HepG2 (cell line): ENCODE results near the gene SERINC4.

Experiments used
- AGO1 ChIP-seq: fragments of 200-400 bp; formaldehyde crosslinking; IDR thresholded peaks from 2 replicates; pipeline ENCODE4 v1.6.1; 2017; ENCODE audit warnings: mild to moderate bottlenecking, low read depth, low read length, moderate library complexity; ENCODE audit not compliant: poor library complexity, severe bottlenecking
- GFI1 ChIP-seq: sonication (generic); formaldehyde crosslinking; IDR thresholded peaks from 2 replicates; pipeline ENCODE4 v1.5.0; 2020; ENCODE audit warnings: missing genetic modification reagents, mild to moderate bottlenecking, borderline replicate concordance
- GMEB2 ChIP-seq: IDR thresholded peaks from 2 replicates; pipeline ENCODE4 v1.6.1; 2016; ENCODE audit warnings: missing biosample characterization, missing genetic modification reagents, low read depth
- IRF2 ChIP-seq: IDR thresholded peaks from 2 replicates; pipeline ENCODE4 v1.6.1; 2018; ENCODE audit warnings: missing genetic modification reagents, missing compliant biosample characterization
- JUN ChIP-seq: sonication (generic); formaldehyde crosslinking; IDR thresholded peaks from 2 replicates; pipeline ENCODE4 v1.4.0; 2020; ENCODE audit warnings: mild to moderate bottlenecking, missing genetic modification reagents
- MNT ChIP-seq: fragments of 450-650 bp; IDR thresholded peaks from 2 replicates; pipeline ENCODE4 v1.6.1; 2016
- POLR2AphosphoS2 ChIP-seq: IDR thresholded peaks from 2 replicates; pipeline ENCODE4 v1.6.1; 2011; ENCODE audit warnings: low read depth, low read length, improper control_type of control experiment
- SIN3A ChIP-seq: IDR thresholded peaks from 2 replicates; pipeline ENCODE4 v1.6.1; 2011; ENCODE audit warnings: low read depth, mild to moderate bottlenecking, control low read depth, low read length, borderline replicate concordance
- TEAD2 ChIP-seq: sonication (generic); formaldehyde crosslinking; IDR thresholded peaks from 2 replicates; pipeline ENCODE4 v1.9.0; 2021; ENCODE audit warnings: missing genetic modification reagents
- YY1 ChIP-seq: IDR thresholded peaks from 2 replicates; pipeline ENCODE4 v1.6.1; 2011; ENCODE audit warnings: low read length, low read depth, moderate library complexity, mild to moderate bottlenecking; ENCODE audit not compliant: insufficient read depth, insufficient replicate concordance
- ZNF496 ChIP-seq: sonication (generic); formaldehyde crosslinking; IDR thresholded peaks from 2 replicates; pipeline ENCODE4 v1.8.1; 2023; ENCODE audit warnings: mild to moderate bottlenecking, moderate library complexity, missing genetic modification reagents; ENCODE audit not compliant: insufficient replicate concordance
- ZNF747 ChIP-seq: sonication (generic); formaldehyde crosslinking; IDR thresholded peaks from 2 replicates; pipeline ENCODE4 v1.8.1; 2023; ENCODE audit warnings: missing genetic modification reagents, mild to moderate bottlenecking, borderline replicate concordance
- TF ChIP-seq, protein P1 (sequence below): sonication (generic); formaldehyde crosslinking; conservative IDR thresholded peaks from 2 replicates; pipeline ENCODE4 v1.4.0; 2020; ENCODE audit warnings: missing genetic modification reagents
- TF ChIP-seq, protein P2 (sequence below): sonication (generic); formaldehyde crosslinking; IDR thresholded peaks from 2 replicates; pipeline ENCODE4 v1.8.1; 2023; ENCODE audit warnings: missing genetic modification reagents, inconsistent platforms, borderline replicate concordance

GRCh38 chr15:43794269-43795037, 5.6 kb downstream of the SERINC4 start:
- TF ChIP-seq GMEB2 (no peak), YY1 (no peak), POLR2AphosphoS2 (no peak), GFI1 (no peak), JUN (CRISPR knock-in tag) (no peak), ZNF496 (no peak), AGO1 (no peak), TEAD2 (CRISPR knock-in tag) (no peak), ZNF747 (CRISPR knock-in tag) (no peak), MNT (no peak), IRF2 (no peak), SIN3A (no peak)
- TF ChIP-seq, protein P1, sequence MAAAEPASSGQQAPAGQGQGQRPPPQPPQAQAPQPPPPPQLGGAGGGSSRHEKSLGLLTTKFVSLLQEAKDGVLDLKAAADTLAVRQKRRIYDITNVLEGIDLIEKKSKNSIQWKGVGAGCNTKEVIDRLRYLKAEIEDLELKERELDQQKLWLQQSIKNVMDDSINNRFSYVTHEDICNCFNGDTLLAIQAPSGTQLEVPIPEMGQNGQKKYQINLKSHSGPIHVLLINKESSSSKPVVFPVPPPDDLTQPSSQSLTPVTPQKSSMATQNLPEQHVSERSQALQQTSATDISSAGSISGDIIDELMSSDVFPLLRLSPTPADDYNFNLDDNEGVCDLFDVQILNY: no peak
- TF ChIP-seq, protein P2, sequence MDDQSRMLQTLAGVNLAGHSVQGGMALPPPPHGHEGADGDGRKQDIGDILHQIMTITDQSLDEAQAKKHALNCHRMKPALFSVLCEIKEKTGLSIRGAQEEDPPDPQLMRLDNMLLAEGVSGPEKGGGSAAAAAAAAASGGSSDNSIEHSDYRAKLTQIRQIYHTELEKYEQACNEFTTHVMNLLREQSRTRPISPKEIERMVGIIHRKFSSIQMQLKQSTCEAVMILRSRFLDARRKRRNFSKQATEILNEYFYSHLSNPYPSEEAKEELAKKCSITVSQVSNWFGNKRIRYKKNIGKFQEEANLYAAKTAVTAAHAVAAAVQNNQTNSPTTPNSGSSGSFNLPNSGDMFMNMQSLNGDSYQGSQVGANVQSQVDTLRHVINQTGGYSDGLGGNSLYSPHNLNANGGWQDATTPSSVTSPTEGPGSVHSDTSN (CRISPR knock-in tag): no peak
